ENCODE data around the gene SIL1. TPM values are rescaled to one million over a fixed set of nuclear protein-coding genes. Genes with fewer than 3 reads are reported as not detected.
"Not testable (repeated sequence)": the region's sequence is repeated elsewhere in the genome, so short reads cannot be mapped to it uniquely, and the experiment has no call there.

SIL1 gene
- total RNA-seq, 1 donor from 2014 or later = 26.1 TPM

DNA sequence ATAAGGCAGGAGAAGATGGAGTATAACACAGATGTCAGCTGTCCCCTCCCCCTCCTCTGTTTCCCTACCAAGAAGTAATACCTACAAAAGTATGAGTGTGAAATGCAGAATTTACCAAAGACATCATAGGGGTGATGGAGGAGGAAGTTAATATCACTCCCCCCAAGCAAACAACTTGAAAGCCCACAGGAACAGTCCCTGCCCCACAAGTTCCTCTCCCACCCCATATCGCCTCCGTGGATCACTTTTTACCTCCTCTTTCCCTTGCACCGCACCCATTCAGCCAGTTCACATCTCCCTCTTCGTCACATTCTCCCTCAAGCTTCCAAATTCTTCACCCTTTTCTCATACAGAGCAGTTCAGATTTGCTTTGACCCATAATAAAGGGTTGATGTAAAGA, 7.0 kb upstream of the SIL1 start:
- no peaks in the 10 kb centered on the region for H3K9me3 ChIP-seq (ENCODE audit: control insufficient read depth in 3 of 3, low read length in 3 of 3)
- no peaks in the 10 kb centered on the region for H3K36me3 ChIP-seq (ENCODE audit: control insufficient read depth in 3 of 3, insufficient read depth in 3 of 3, low read length in 3 of 3)
- H3K4me1 ChIP-seq (ENCODE audit: control insufficient read depth in 3 of 3, insufficient read depth in 3 of 3, low read length in 3 of 3) = no peaks in the 10 kb centered on the region
- H3K27ac ChIP-seq (ENCODE audit: low read depth, low read length) = no peak overlapping the region
- no peak overlapping the region for H3K9ac ChIP-seq (ENCODE audit: low read depth in 1 of 3, low read length in 3 of 3)
- H3K4me3 ChIP-seq (ENCODE audit: low read length in 3 of 3) = no peak overlapping the region
- H3K27me3 ChIP-seq (ENCODE audit: control insufficient read depth in 3 of 3, insufficient read depth in 3 of 3, low read length in 3 of 3) = no peaks in the 10 kb centered on the region

- H3K27me3 ChIP-seq (ENCODE audit: control insufficient read depth in 3 of 3, insufficient read depth in 3 of 3, low read length in 3 of 3) = no peaks in the 10 kb centered on the region
- H3K36me3 ChIP-seq (ENCODE audit: control insufficient read depth in 3 of 3, insufficient read depth in 3 of 3, low read length in 3 of 3) = no peaks in the 10 kb centered on the region
- H3K9ac ChIP-seq (ENCODE audit: low read depth in 1 of 3, low read length in 3 of 3) = no peak overlapping the region
- no peaks in the 10 kb centered on the region for H3K4me1 ChIP-seq (ENCODE audit: control insufficient read depth in 3 of 3, insufficient read depth in 3 of 3, low read length in 3 of 3)
- H3K9me3 ChIP-seq (ENCODE audit: control insufficient read depth in 3 of 3, low read length in 3 of 3) = no peaks in the 10 kb centered on the region
- no peak overlapping the region for H3K27ac ChIP-seq (ENCODE audit: low read depth, low read length)
- H3K4me3 ChIP-seq (ENCODE audit: low read length in 3 of 3) = no peak overlapping the region
Observed at GRCh38 chr5:139204196-139204595, 6.0 kb upstream of the SIL1 start.

- Histone ChIP-seq H3K36me3 (ENCODE audit: control insufficient read depth in 3 of 3, insufficient read depth in 3 of 3, low read length in 3 of 3) (no peaks in the 10 kb centered on the region), H3K9me3 (ENCODE audit: control insufficient read depth in 3 of 3, low read length in 3 of 3) (no peaks in the 10 kb centered on the region), H3K27me3 (ENCODE audit: control insufficient read depth in 3 of 3, insufficient read depth in 3 of 3, low read length in 3 of 3) (no peaks in the 10 kb centered on the region), H3K27ac (ENCODE audit: low read depth, low read length) (no peak overlapping the region), H3K9ac (ENCODE audit: low read depth in 1 of 3, low read length in 3 of 3) (no peak overlapping the region), H3K4me1 (ENCODE audit: control insufficient read depth in 3 of 3, insufficient read depth in 3 of 3, low read length in 3 of 3) (peaks cover 6 to 16% (median 16%) of the 10 kb centered on the region in 3 donors), H3K4me3 (ENCODE audit: low read length in 3 of 3) (no peak overlapping the region)
Observed at GRCh38 chr5:139199321-139199720, 1.2 kb upstream of the SIL1 start.

DNA sequence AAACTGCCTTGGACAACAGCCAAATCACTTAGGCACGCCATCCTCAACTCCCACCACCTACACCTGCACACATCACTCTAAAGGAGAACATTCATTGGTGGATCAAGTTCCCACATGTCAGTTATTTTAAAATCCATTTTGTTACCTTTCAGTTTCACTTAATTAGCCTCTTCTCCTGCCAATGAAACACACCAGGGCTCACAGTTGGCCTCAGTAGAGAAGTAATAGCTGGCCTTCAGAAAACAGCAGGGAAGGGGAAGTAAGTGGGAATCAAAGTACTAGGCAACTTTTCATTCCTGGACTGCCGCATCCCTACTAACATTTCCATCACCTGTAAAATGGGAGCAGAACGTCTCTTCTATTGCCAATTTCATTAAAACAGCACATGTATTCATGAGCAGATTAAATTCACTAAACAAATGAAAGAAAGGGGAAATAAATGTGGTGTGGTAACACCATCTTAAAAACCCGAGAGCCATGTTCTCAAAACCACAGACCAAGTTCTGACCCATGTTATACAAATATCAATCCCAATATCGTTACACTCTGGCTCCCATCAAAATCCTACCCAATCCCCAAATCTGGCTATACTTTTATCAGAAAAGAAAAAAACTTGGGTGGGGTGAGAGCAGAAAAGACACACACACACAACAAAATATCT, 1.7 kb downstream of the SIL1 start:
- Histone ChIP-seq H3K27me3 (ENCODE audit: control insufficient read depth in 3 of 3, insufficient read depth in 3 of 3, low read length in 3 of 3) (no peaks in the 10 kb centered on the region), H3K4me1 (ENCODE audit: control insufficient read depth in 3 of 3, insufficient read depth in 3 of 3, low read length in 3 of 3) (peaks cover 6 to 16% (median 16%) of the 10 kb centered on the region in 3 donors), H3K9me3 (ENCODE audit: control insufficient read depth in 3 of 3, low read length in 3 of 3) (no peaks in the 10 kb centered on the region), H3K4me3 (ENCODE audit: low read length in 3 of 3) (no peak overlapping the region), H3K9ac (ENCODE audit: low read depth in 1 of 3, low read length in 3 of 3) (no peak overlapping the region), H3K27ac (ENCODE audit: low read depth, low read length) (no peak overlapping the region), H3K36me3 (ENCODE audit: control insufficient read depth in 3 of 3, insufficient read depth in 3 of 3, low read length in 3 of 3) (no peaks in the 10 kb centered on the region)

- Histone ChIP-seq H3K27ac (ENCODE audit: low read depth, low read length) (no peak overlapping the region), H3K4me1 (ENCODE audit: control insufficient read depth in 3 of 3, insufficient read depth in 3 of 3, low read length in 3 of 3) (peaks cover 6 to 16% (median 16%) of the 10 kb centered on the region in 3 donors), H3K27me3 (ENCODE audit: control insufficient read depth in 3 of 3, insufficient read depth in 3 of 3, low read length in 3 of 3) (no peaks in the 10 kb centered on the region), H3K4me3 (ENCODE audit: low read length in 3 of 3) (no peak overlapping the region), H3K9ac (ENCODE audit: low read depth in 1 of 3, low read length in 3 of 3) (no peak overlapping the region), H3K36me3 (ENCODE audit: control insufficient read depth in 3 of 3, insufficient read depth in 3 of 3, low read length in 3 of 3) (no peaks in the 10 kb centered on the region), H3K9me3 (ENCODE audit: control insufficient read depth in 3 of 3, low read length in 3 of 3) (no peaks in the 10 kb centered on the region)
Observed at GRCh38 chr5:139194486-139194885, 3.7 kb downstream of the SIL1 start.

DNA sequence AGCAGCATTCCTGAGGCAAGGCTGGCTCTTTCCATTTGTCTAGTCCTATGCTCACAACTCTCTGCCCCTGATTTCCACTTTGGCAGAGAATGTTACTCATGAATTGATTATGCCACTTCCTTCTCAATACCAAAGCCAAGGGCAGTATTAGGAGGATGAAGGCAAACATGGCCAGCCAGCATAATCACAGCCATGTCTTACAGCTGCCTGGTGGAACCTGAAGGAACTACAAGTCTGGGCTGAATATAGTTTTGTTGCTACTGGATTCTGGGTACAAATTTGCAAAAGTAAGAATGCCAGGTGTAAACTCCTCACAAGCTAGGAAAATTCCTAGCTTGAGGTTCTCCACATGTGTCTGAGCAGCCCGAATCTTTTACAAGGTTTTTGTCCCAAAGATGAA, 4.2 kb downstream of the SIL1 start:
- no peak overlapping the region for H3K27ac ChIP-seq (ENCODE audit: low read depth, low read length)
- H3K36me3 ChIP-seq (ENCODE audit: control insufficient read depth in 3 of 3, insufficient read depth in 3 of 3, low read length in 3 of 3) = no peaks in the 10 kb centered on the region
- no peaks in the 10 kb centered on the region for H3K27me3 ChIP-seq (ENCODE audit: control insufficient read depth in 3 of 3, insufficient read depth in 3 of 3, low read length in 3 of 3)
- no peaks in the 10 kb centered on the region for H3K9me3 ChIP-seq (ENCODE audit: control insufficient read depth in 3 of 3, low read length in 3 of 3)
- no peak overlapping the region for H3K9ac ChIP-seq (ENCODE audit: low read depth in 1 of 3, low read length in 3 of 3)
- peaks cover 6 to 16% (median 16%) of the 10 kb centered on the region in 3 donors for H3K4me1 ChIP-seq (ENCODE audit: control insufficient read depth in 3 of 3, insufficient read depth in 3 of 3, low read length in 3 of 3)
- H3K4me3 ChIP-seq (ENCODE audit: low read length in 3 of 3) = no peak overlapping the region

DNA sequence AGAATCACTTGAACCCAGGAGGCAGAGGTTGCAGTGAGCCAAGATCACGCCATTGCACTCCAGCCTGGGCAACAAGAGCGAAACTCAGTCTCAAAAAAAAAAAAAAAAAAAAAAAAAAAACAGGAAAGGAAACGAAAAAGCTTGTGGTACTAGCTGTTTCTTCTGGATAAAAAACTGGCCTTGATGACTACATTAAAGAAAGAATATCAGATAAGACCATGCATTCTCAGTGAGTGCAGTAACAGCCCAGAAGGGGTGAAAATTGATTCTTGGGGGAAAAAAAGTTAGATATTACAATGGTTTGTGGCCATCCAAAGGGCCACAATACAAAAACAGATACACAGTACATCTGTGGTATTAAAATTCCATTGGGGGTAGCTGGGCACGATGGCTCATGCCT, 5.3 kb downstream of the SIL1 start:
- not testable (repeated sequence) for H3K9ac ChIP-seq (ENCODE audit: low read depth in 1 of 3, low read length in 3 of 3); H3K27ac ChIP-seq (ENCODE audit: low read depth, low read length)

DNA sequence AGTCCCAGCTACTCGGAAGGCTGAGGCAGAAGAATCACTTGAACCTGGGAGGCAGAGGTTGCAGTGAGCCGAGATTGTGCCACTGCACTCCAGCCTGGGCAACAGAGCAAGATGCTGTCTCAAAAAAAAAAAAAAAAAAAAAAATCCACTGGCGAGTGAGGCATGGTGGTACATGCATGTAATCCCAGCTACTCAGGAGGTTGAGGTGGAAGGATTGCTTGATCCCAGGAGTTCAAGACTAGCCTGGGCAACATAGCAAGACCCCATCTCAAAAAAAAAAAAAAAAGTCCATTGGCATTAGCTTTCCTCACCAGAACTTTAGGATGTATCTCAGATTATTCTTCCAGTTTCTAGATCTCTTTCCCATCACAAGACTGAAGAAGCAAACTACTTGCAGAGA, 6.2 kb downstream of the SIL1 start:
- H3K9ac ChIP-seq (ENCODE audit: low read depth in 1 of 3, low read length in 3 of 3); H3K36me3 ChIP-seq (ENCODE audit: control insufficient read depth in 3 of 3, insufficient read depth in 3 of 3, low read length in 3 of 3); H3K4me3 ChIP-seq (ENCODE audit: low read length in 3 of 3); H3K4me1 ChIP-seq (ENCODE audit: control insufficient read depth in 3 of 3, insufficient read depth in 3 of 3, low read length in 3 of 3); H3K27ac ChIP-seq (ENCODE audit: low read depth, low read length); H3K9me3 ChIP-seq (ENCODE audit: control insufficient read depth in 3 of 3, low read length in 3 of 3); H3K27me3 ChIP-seq (ENCODE audit: control insufficient read depth in 3 of 3, insufficient read depth in 3 of 3, low read length in 3 of 3): not testable (repeated sequence)

More for the DNA sequence above, 5.3 kb downstream of the SIL1 start:
- not testable (repeated sequence) for H3K36me3 ChIP-seq (ENCODE audit: control insufficient read depth in 3 of 3, insufficient read depth in 3 of 3, low read length in 3 of 3); H3K27me3 ChIP-seq (ENCODE audit: control insufficient read depth in 3 of 3, insufficient read depth in 3 of 3, low read length in 3 of 3); H3K9me3 ChIP-seq (ENCODE audit: control insufficient read depth in 3 of 3, low read length in 3 of 3); H3K4me3 ChIP-seq (ENCODE audit: low read length in 3 of 3)
- peaks cover 4 to 15% (median 14%) of the 10 kb centered on the region in 3 donors for H3K4me1 ChIP-seq (ENCODE audit: control insufficient read depth in 3 of 3, insufficient read depth in 3 of 3, low read length in 3 of 3)

GRCh38 chr5:139190125-139190524, 8.0 kb downstream of the SIL1 start:
- Histone ChIP-seq H3K4me1 (ENCODE audit: control insufficient read depth in 3 of 3, insufficient read depth in 3 of 3, low read length in 3 of 3) (peaks cover 5 to 10% (median 7%) of the 10 kb centered on the region in 3 donors), H3K9ac (ENCODE audit: low read depth in 1 of 3, low read length in 3 of 3) (no peak overlapping the region), H3K4me3 (ENCODE audit: low read length in 3 of 3) (no peak overlapping the region), H3K27me3 (ENCODE audit: control insufficient read depth in 3 of 3, insufficient read depth in 3 of 3, low read length in 3 of 3) (no peaks in the 10 kb centered on the region), H3K36me3 (ENCODE audit: control insufficient read depth in 3 of 3, insufficient read depth in 3 of 3, low read length in 3 of 3) (peaks cover 0 to 2% (median 0%) of the 10 kb centered on the region in 3 donors), H3K9me3 (ENCODE audit: control insufficient read depth in 3 of 3, low read length in 3 of 3) (no peaks in the 10 kb centered on the region), H3K27ac (ENCODE audit: low read depth, low read length) (no peak overlapping the region)

DNA sequence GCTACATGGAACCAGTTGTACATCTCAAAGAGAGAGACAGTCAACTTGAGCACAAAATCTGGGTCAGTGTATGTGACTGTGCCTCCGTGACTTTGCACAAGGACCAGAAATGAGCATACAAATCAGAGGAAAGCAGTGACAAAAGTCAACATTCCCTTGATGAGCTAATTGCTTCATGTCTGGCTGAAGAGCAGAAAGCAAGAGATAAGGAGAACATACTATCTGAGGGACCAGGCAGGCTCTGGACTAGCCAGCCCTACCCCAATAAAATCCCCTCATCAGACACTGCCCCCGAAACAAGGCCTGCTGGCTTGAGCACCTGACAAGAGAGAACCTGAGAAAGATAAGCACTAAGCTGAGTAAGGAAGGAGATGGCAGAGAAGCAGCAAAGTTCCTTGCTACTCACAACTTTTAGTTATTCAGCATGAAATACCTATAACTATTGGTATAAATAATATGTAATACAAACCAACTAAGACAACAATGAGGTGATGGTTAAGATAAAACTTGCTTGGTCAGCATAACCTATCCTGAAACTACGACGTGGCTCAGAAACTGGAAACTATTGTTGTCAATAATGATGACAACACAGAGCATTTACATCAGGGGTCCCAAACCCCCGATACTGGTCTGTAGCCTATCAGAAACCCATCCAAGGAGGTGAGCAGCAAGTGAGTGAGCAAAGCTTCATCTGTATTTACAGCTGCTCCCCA, 9.5 kb downstream of the SIL1 start:
- peaks cover 0 to 2% (median 0%) of the 10 kb centered on the region in 3 donors for H3K36me3 ChIP-seq (ENCODE audit: control insufficient read depth in 3 of 3, insufficient read depth in 3 of 3, low read length in 3 of 3)
- H3K4me3 ChIP-seq (ENCODE audit: low read length in 3 of 3) = no peak overlapping the region
- H3K27ac ChIP-seq (ENCODE audit: low read depth, low read length) = no peak overlapping the region
- H3K27me3 ChIP-seq (ENCODE audit: control insufficient read depth in 3 of 3, insufficient read depth in 3 of 3, low read length in 3 of 3) = no peaks in the 10 kb centered on the region
- H3K4me1 ChIP-seq (ENCODE audit: control insufficient read depth in 3 of 3, insufficient read depth in 3 of 3, low read length in 3 of 3) = peaks cover 11 to 20% (median 12%) of the 10 kb centered on the region in 3 donors
- no peak overlapping the region for H3K9ac ChIP-seq (ENCODE audit: low read depth in 1 of 3, low read length in 3 of 3)
- no peaks in the 10 kb centered on the region for H3K9me3 ChIP-seq (ENCODE audit: control insufficient read depth in 3 of 3, low read length in 3 of 3)

All from skeletal muscle tissue (tissue), 4 donors.